ENCODE results near the gene UAP1.

Gene UAP1

GRCh38 chr1:162561616-162562469 lies at the start of gene UAP1:
Gene UAP1 (plus strand): TSS chr1:162561722. CDS start chr1:162566069, 4,347 bp downstream.
- peak in 1 of 2 experiments; percentile 59 for DNase-seq

- no peak for DNase-seq
Observed at GRCh38 chr1:162527314-162527713, 34.2 kb upstream of the UAP1 start.

GRCh38 chr1:162530307-162530987 lies 31.1 kb upstream of the UAP1 start:
- DNase-seq, result no peak

- no peak for DNase-seq
Observed at GRCh38 chr1:162530988-162531319, 30.6 kb upstream of the UAP1 start.

GRCh38 chr1:162535501-162535900 lies 26.0 kb upstream of the UAP1 start:
- DNase-seq, result no peak

- DNase-seq, result no peak
Observed at GRCh38 chr1:162536511-162536910, 25.0 kb upstream of the UAP1 start.

- DNase-seq, result no peak
Observed at GRCh38 chr1:162537216-162537615, 24.3 kb upstream of the UAP1 start.

GRCh38 chr1:162538815-162539431 lies 22.6 kb upstream of the UAP1 start:
- DNase-seq, result no peak

- no peak for DNase-seq
Observed at GRCh38 chr1:162541619-162542141, 19.8 kb upstream of the UAP1 start.

GRCh38 chr1:162543228-162543627 lies 18.3 kb upstream of the UAP1 start:
- DNase-seq, result no peak

- no peak for DNase-seq
Observed at GRCh38 chr1:162548170-162548569, 13.4 kb upstream of the UAP1 start.

- DNase-seq, result no peak
Observed at GRCh38 chr1:162549001-162549400, 12.5 kb upstream of the UAP1 start.

- no peak for DNase-seq
Observed at GRCh38 chr1:162550925-162551324, 10.6 kb upstream of the UAP1 start.

GRCh38 chr1:162551969-162552683 lies 9.4 kb upstream of the UAP1 start:
- no peak for DNase-seq

- DNase-seq, result no peak
Observed at GRCh38 chr1:162552684-162553252, 8.8 kb upstream of the UAP1 start.

- DNase-seq, result no peak
Observed at GRCh38 chr1:162554258-162554657, 7.3 kb upstream of the UAP1 start.

- DNase-seq, result no peak
Observed at GRCh38 chr1:162557536-162557935, 4.0 kb upstream of the UAP1 start.

- no peak for DNase-seq
Observed at GRCh38 chr1:162560303-162561036, 1.1 kb upstream of the UAP1 start.

GRCh38 chr1:162561037-162561615 lies 396 bp upstream of the UAP1 start:
- peak; percentile 98 for DNase-seq

GRCh38 chr1:162562470-162562828 lies 927 bp downstream of the UAP1 start:
- no peak for DNase-seq

GRCh38 chr1:162564762-162565218 lies 3.3 kb downstream of the UAP1 start:
- DNase-seq, result no peak

- no peak for DNase-seq
Observed at GRCh38 chr1:162565460-162565859, 3.9 kb downstream of the UAP1 start.
